D721Med (cell line): ENCODE results near the gene PKNOX1.
"Not testable (repeated sequence)": the region's sequence is repeated elsewhere in the genome, so short reads cannot be mapped to it uniquely, and the experiment has no call there.

Experiments used
- DNase-seq: peaks from one replicate; pipeline ENCODE4 v3.0.0; 2011; ENCODE audit warnings: low spot score; ENCODE audit not compliant: insufficient read length
- FAIRE-seq: peaks from 2 replicates; lab custom pipeline; 2011; peaks lifted over from hg19 to GRCh38; lab: Jason Lieb, UNC
- TF ChIP-seq, protein P1 (sequence below): IDR thresholded peaks from 2 replicates; pipeline ENCODE4 v1.5.1; 2012; ENCODE audit warnings: mild to moderate bottlenecking, control low read depth; ENCODE audit not compliant: insufficient read depth; ENCODE audit errors: missing control alignments

The PKNOX1 gene

GRCh38 chr21:42937960-42938605 is 36.3 kb upstream of the PKNOX1 start:
- DNase-seq (no peak), FAIRE-seq (no peak)
- TF ChIP-seq, protein P1, sequence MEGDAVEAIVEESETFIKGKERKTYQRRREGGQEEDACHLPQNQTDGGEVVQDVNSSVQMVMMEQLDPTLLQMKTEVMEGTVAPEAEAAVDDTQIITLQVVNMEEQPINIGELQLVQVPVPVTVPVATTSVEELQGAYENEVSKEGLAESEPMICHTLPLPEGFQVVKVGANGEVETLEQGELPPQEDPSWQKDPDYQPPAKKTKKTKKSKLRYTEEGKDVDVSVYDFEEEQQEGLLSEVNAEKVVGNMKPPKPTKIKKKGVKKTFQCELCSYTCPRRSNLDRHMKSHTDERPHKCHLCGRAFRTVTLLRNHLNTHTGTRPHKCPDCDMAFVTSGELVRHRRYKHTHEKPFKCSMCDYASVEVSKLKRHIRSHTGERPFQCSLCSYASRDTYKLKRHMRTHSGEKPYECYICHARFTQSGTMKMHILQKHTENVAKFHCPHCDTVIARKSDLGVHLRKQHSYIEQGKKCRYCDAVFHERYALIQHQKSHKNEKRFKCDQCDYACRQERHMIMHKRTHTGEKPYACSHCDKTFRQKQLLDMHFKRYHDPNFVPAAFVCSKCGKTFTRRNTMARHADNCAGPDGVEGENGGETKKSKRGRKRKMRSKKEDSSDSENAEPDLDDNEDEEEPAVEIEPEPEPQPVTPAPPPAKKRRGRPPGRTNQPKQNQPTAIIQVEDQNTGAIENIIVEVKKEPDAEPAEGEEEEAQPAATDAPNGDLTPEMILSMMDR, result no peak

GRCh38 chr21:42938606-42938995 is 35.8 kb upstream of the PKNOX1 start:
- FAIRE-seq, DNase-seq: not testable (repeated sequence)

GRCh38 chr21:42939582-42940413 is 34.6 kb upstream of the PKNOX1 start:
- DNase-seq, result no peak
- TF ChIP-seq, protein P1, result no peak
- FAIRE-seq, result no peak

DNA sequence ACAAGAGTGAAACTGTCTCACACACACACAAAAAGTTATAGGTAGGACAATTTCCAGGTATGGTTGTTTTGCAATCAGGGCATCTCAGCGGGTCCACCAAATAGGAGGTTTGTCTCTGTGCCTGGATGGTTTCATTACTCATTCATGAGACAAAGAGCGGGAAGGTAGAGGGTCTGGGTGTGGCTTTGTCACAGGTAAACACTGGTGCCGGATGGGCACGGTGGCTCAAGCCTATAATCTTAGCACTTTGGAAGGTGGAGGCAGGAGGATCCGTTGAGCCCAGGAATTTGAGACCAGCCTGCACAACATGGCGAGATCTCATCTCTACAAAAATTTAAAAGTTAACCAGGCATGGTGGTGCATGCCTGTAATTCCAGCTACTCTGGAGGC is 32.7 kb upstream of the PKNOX1 start:
- TF ChIP-seq, protein P1, result no peak
- DNase-seq (no peak), FAIRE-seq (no peak)

- DNase-seq (no peak), FAIRE-seq (no peak)
- TF ChIP-seq, protein P1, result no peak
These were observed 32.1 kb upstream of the PKNOX1 start for GRCh38 chr21:42942244-42942643.

DNA sequence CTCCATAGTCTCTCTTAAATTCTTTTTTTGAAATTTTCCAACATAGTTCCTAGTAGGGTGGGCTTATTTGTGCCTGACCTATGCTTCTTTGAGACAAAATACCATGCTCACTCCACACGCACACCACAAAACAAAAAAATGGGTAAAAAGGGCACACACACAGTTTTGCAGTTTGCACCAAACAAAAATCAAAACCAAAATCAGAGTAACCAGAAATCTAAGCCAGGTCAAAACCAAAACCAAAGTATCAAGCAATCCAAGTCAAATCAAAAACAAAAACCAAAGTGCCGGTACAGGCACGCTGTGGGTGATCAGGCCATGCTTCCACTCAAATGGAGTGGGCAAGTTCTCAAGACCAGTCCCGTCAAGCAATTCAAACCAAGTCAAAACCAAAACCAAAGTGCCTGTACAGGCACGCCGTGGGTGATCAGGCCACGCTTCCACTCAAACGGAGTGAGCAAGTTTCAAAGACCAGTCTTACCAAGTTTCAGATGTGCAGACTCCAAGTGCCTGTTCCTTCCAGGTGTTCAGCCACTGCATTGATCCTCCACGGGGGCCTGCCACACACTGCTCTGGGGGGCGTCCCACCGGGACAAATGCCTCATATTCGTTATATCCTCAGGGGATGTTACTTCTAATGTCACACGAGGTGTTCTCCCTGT is 25.1 kb upstream of the PKNOX1 start:
- not testable (repeated sequence) for FAIRE-seq, DNase-seq

- not testable (repeated sequence) for DNase-seq, FAIRE-seq
These were observed 23.2 kb upstream of the PKNOX1 start for GRCh38 chr21:42951193-42951592.

DNA sequence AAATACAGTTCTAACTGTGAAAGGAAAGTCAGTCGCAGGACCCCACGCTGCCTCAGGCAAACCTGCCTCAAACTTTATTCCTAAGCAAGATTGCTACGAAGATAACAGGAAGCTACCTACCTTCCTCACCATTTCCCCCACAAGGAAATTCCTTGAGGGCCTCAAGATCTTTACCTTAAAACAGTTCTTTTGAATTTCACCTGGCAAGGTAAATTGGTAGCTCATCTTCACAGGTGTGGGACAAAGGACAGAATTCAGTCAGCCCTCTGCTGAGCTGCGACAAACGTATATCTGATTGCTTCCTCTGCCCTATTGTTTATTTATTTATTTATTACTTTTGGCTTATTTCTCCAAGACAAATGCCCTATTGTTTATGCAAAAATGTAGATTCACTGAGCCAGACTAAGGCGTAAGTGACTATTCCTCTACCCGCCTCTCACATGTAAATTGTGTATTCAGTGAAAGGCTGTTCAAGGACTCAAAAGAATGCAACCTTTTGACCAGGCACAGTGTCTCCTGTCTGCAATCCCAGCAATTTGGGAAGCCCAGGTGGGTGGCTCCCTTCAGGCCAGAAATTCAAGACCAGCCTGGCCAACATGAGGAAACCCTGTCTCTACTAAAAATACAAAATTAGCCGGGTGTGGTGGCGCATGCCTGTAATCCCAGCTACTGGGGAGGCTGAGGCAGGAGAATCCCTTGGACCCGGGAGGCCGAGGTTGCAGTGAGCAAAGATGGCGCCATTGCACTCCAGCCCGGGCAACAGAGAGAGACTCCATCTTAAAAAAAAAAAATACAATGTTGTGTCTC is 17.3 kb upstream of the PKNOX1 start:
- no peak for FAIRE-seq

GRCh38 chr21:42958122-42958521 is 16.2 kb upstream of the PKNOX1 start:
- FAIRE-seq, DNase-seq: not testable (repeated sequence)

More for the DNA sequence above, 17.3 kb upstream of the PKNOX1 start:
- TF ChIP-seq, protein P1, result no peak
- DNase-seq, result no peak
